Measurements from ENCODE around the gene MYO9B. TPM values are rescaled to one million over a fixed set of nuclear protein-coding genes. Genes with fewer than 3 reads are reported as not detected.
"Not testable (repeated sequence)": the region's sequence is repeated elsewhere in the genome, so short reads cannot be mapped to it uniquely, and the experiment has no call there.

Gene MYO9B
- total RNA-seq, 2 donors from 2014 or later = 79.4 to 96.8 TPM

- H3K27ac Mint-ChIP-seq = peak overlapping the region; percentile 98
- peaks cover 15% of the 10 kb centered on the region for H3K4me1 ChIP-seq (ENCODE audit: control insufficient read depth, insufficient read depth, low read length)
- no peaks in the 10 kb centered on the region for H3K27me3 ChIP-seq (ENCODE audit: control insufficient read depth, insufficient read depth, low read length, poor library complexity, severe bottlenecking)
- peak; percentile 78 for DNase-seq
- no peaks in the 10 kb centered on the region for H3K27me3 Mint-ChIP-seq (ENCODE audit: insufficient read depth)
- peaks cover 5% of the 10 kb centered on the region for H3K36me3 ChIP-seq (ENCODE audit: control insufficient read depth, insufficient read depth, low read length)
- H3K4me3 Mint-ChIP-seq = peak overlapping the region; percentile 43
- H3K36me3 Mint-ChIP-seq (ENCODE audit: low read depth) = peaks cover 13% of the 10 kb centered on the region
- WGBS, 2 experiments (ENCODE audit: insufficient coverage in 1 of 2, insufficient read length in 1 of 2) = 49 to 55% methylated on average over 3 to 9 of the region's 9 CpGs
- no peak overlapping the region for H3K4me3 ChIP-seq (ENCODE audit: low read length)
- peak overlapping the region; percentile 78 for H3K9ac ChIP-seq (ENCODE audit: extremely low read depth, low read length, poor library complexity, severe bottlenecking)
- H3K4me1 Mint-ChIP-seq = peaks cover 15% of the 10 kb centered on the region
- H3K27ac ChIP-seq (ENCODE audit: low read depth, low read length) = peak overlapping the region; percentile 100
- no peaks in the 10 kb centered on the region for H3K9me3 ChIP-seq (ENCODE audit: control insufficient read depth, low read length)
- no peak for TF ChIP-seq CTCF (conservative IDR thresholded peaks at IDR 0.05)
- peaks cover 2% of the 10 kb centered on the region for H3K9me3 Mint-ChIP-seq
These were observed 60.4 kb downstream of the MYO9B start for GRCh38 chr19:17136021-17136420.

GRCh38 chr19:17136617-17137016 is 61.0 kb downstream of the MYO9B start:
- peaks cover 5% of the 10 kb centered on the region for H3K36me3 ChIP-seq (ENCODE audit: control insufficient read depth, insufficient read depth, low read length)
- TF ChIP-seq CTCF (conservative IDR thresholded peaks at IDR 0.05) = no peak
- H3K4me3 ChIP-seq (ENCODE audit: low read length) = no peak overlapping the region
- H3K27ac ChIP-seq (ENCODE audit: low read depth, low read length) = peak overlapping the region; percentile 100
- no peaks in the 10 kb centered on the region for H3K27me3 ChIP-seq (ENCODE audit: control insufficient read depth, insufficient read depth, low read length, poor library complexity, severe bottlenecking)
- Mint-ChIP-seq H3K4me3 (no peak overlapping the region), H3K36me3 (ENCODE audit: low read depth) (peaks cover 19% of the 10 kb centered on the region), H3K4me1 (peaks cover 15% of the 10 kb centered on the region), H3K27me3 (ENCODE audit: insufficient read depth) (no peaks in the 10 kb centered on the region), H3K27ac (peak overlapping the region; percentile 98), H3K9me3 (peaks cover 2% of the 10 kb centered on the region)
- H3K4me1 ChIP-seq (ENCODE audit: control insufficient read depth, insufficient read depth, low read length) = peaks cover 15% of the 10 kb centered on the region
- H3K9ac ChIP-seq (ENCODE audit: extremely low read depth, low read length, poor library complexity, severe bottlenecking) = no peak overlapping the region
- H3K9me3 ChIP-seq (ENCODE audit: control insufficient read depth, low read length) = no peaks in the 10 kb centered on the region
- DNase-seq = no peak
- WGBS, 2 experiments (ENCODE audit: insufficient coverage in 1 of 2, insufficient read length in 1 of 2) = 93 to 94% methylated on average over 10 to 11 of the region's 11 CpGs

- peak overlapping the region; percentile 86 for H3K27ac Mint-ChIP-seq
- no peak overlapping the region for H3K4me3 Mint-ChIP-seq
- no peak for TF ChIP-seq CTCF (conservative IDR thresholded peaks at IDR 0.05)
- no peak for DNase-seq
- Histone ChIP-seq H3K36me3 (ENCODE audit: control insufficient read depth, insufficient read depth, low read length) (peaks cover 5% of the 10 kb centered on the region), H3K27me3 (ENCODE audit: control insufficient read depth, insufficient read depth, low read length, poor library complexity, severe bottlenecking) (no peaks in the 10 kb centered on the region), H3K4me3 (ENCODE audit: low read length) (no peak overlapping the region), H3K4me1 (ENCODE audit: control insufficient read depth, insufficient read depth, low read length) (peaks cover 15% of the 10 kb centered on the region), H3K27ac (ENCODE audit: low read depth, low read length) (no peak overlapping the region), H3K9me3 (ENCODE audit: control insufficient read depth, low read length) (no peaks in the 10 kb centered on the region), H3K9ac (ENCODE audit: extremely low read depth, low read length, poor library complexity, severe bottlenecking) (no peak overlapping the region)
- peaks cover 15% of the 10 kb centered on the region for H3K4me1 Mint-ChIP-seq
- 94% methylated on average over 8 to 10 of the region's 10 CpGs for WGBS, 2 experiments (ENCODE audit: insufficient coverage in 1 of 2, insufficient read length in 1 of 2)
- peaks cover 2% of the 10 kb centered on the region for H3K9me3 Mint-ChIP-seq
- H3K36me3 Mint-ChIP-seq (ENCODE audit: low read depth) = peaks cover 24% of the 10 kb centered on the region
- no peaks in the 10 kb centered on the region for H3K27me3 Mint-ChIP-seq (ENCODE audit: insufficient read depth)
These were observed 61.8 kb downstream of the MYO9B start for GRCh38 chr19:17137417-17137816.

GRCh38 chr19:17138052-17138846 is 62.7 kb downstream of the MYO9B start:
- H3K9me3 Mint-ChIP-seq; DNase-seq; H3K27ac Mint-ChIP-seq; H3K9ac ChIP-seq (ENCODE audit: extremely low read depth, low read length, poor library complexity, severe bottlenecking); H3K27me3 ChIP-seq (ENCODE audit: control insufficient read depth, insufficient read depth, low read length, poor library complexity, severe bottlenecking); H3K9me3 ChIP-seq (ENCODE audit: control insufficient read depth, low read length); H3K4me3 ChIP-seq (ENCODE audit: low read length); H3K27ac ChIP-seq (ENCODE audit: low read depth, low read length); H3K36me3 ChIP-seq (ENCODE audit: control insufficient read depth, insufficient read depth, low read length); H3K4me3 Mint-ChIP-seq; H3K27me3 Mint-ChIP-seq (ENCODE audit: insufficient read depth): not testable (repeated sequence)
- Mint-ChIP-seq H3K36me3 (ENCODE audit: low read depth) (peaks cover 27% of the 10 kb centered on the region), H3K4me1 (peaks cover 15% of the 10 kb centered on the region)
- 98% methylated on average over 7 to 9 of the region's 10 CpGs for WGBS, 2 experiments (ENCODE audit: insufficient coverage in 1 of 2, insufficient read length in 1 of 2)
- H3K4me1 ChIP-seq (ENCODE audit: control insufficient read depth, insufficient read depth, low read length) = peaks cover 15% of the 10 kb centered on the region
